NCI-H2107 (cell line): Measurements from ENCODE around the gene PODXL2.
"Not testable (repeated sequence)": the region's sequence is repeated elsewhere in the genome, so short reads cannot be mapped to it uniquely, and the experiment has no call there.

ENCODE experiments used
- DNase-seq: peaks from one replicate; lab custom pipeline; 2025; lab: John Stamatoyannopoulos, UW

The PODXL2 gene

GRCh38 chr3:127628788-127629466, at the start of gene PODXL2:
TSS of gene PODXL2 (plus strand) at chr3:127629185. CDS start at chr3:127629220, 35 bp downstream.
- DNase-seq, result peak; percentile 54

- no peak for DNase-seq
Observed at GRCh38 chr3:127580327-127581060, 48.5 kb upstream of the PODXL2 start.

- DNase-seq, result no peak
Observed at GRCh38 chr3:127584734-127585133, 44.3 kb upstream of the PODXL2 start.

GRCh38 chr3:127585163-127585812, 43.7 kb upstream of the PODXL2 start:
- no peak for DNase-seq

- DNase-seq, result no peak
Observed at GRCh38 chr3:127585813-127586413, 43.1 kb upstream of the PODXL2 start.

- DNase-seq, result no peak
Observed at GRCh38 chr3:127587876-127588275, 41.1 kb upstream of the PODXL2 start.

- no peak for DNase-seq
Observed at GRCh38 chr3:127588806-127589577, 40.0 kb upstream of the PODXL2 start.

- no peak for DNase-seq
Observed at GRCh38 chr3:127589600-127590281, 39.2 kb upstream of the PODXL2 start.

GRCh38 chr3:127590282-127590592, 38.7 kb upstream of the PODXL2 start:
- no peak for DNase-seq

GRCh38 chr3:127590593-127591465, 38.2 kb upstream of the PODXL2 start, which contains the start of gene TPRA1:
TSS of gene TPRA1 (minus strand) at chr3:127590733. CDS start at chr3:127580146, 10,587 bp downstream.
- DNase-seq, result peak; percentile 94

GRCh38 chr3:127593178-127593577, 35.8 kb upstream of the PODXL2 start:
- no peak for DNase-seq

GRCh38 chr3:127595303-127595702, 33.7 kb upstream of the PODXL2 start:
- no peak for DNase-seq

- DNase-seq, result no peak
Observed at GRCh38 chr3:127597020-127597771, 31.8 kb upstream of the PODXL2 start.

GRCh38 chr3:127598841-127599570, 30.0 kb upstream of the PODXL2 start:
- no peak for DNase-seq

- no peak for DNase-seq
Observed at GRCh38 chr3:127600749-127601456, 28.1 kb upstream of the PODXL2 start.

- no peak for DNase-seq
Observed at GRCh38 chr3:127604035-127604434, 24.9 kb upstream of the PODXL2 start.

- no peak for DNase-seq
Observed at GRCh38 chr3:127604546-127605165, 24.3 kb upstream of the PODXL2 start.

- DNase-seq, result not testable (repeated sequence)
Observed at GRCh38 chr3:127605547-127605946, 23.4 kb upstream of the PODXL2 start.
